Thoracic aorta (tissue), 2 donors: ENCODE measurements around the gene CCDC175. TPM values are rescaled to one million over a fixed set of nuclear protein-coding genes. Genes with fewer than 3 reads are reported as not detected.

ENCODE experiments used
- ATAC-seq: fragments of 150-250 bp; one replicate; pipeline ENCODE4 v1.8.0; 2017; ENCODE audit warnings: low read depth; ENCODE audit not compliant: insufficient number of reproducible peaks, low FRiP score
- DNase-seq: peaks from one replicate; pipeline ENCODE4 v3.0.0-alpha.2; 2020; ENCODE audit warnings: low spot score
- H3K27ac ChIP-seq, 2 donors: fragments of 200-600 bp; sonication (generic); 1 replicate in 1 of 2; 2 replicates in 1 of 2; pipeline ENCODE4 v1.5.1; 2016; ENCODE audit warnings: mild to moderate bottlenecking in 2 of 2, moderate library complexity in 2 of 2
- H3K27me3 ChIP-seq: fragments of 200-600 bp; sonication (generic); replicated peaks from 2 replicates; pipeline ENCODE4 v1.6.0; 2016; ENCODE audit warnings: mild to moderate bottlenecking; ENCODE audit not compliant: insufficient read depth
- H3K36me3 ChIP-seq: fragments of 200-600 bp; sonication (generic); one replicate; pipeline ENCODE4 v1.5.1; 2016
- H3K4me1 ChIP-seq, 2 donors: fragments of 200-600 bp; sonication (generic); 1 replicate in 1 of 2; 2 replicates in 1 of 2; pipeline versions ENCODE4 v1.5.1 to v1.6.0; 2016; ENCODE audit warnings: low read depth in 2 of 2, mild to moderate bottlenecking in 1 of 2; ENCODE audit not compliant: control insufficient read depth in 1 of 2
- H3K4me3 ChIP-seq: fragments of 200-600 bp; sonication (generic); 2 replicates; pipeline ENCODE4 v1.5.1; 2016; ENCODE audit warnings: mild to moderate bottlenecking
- H3K9me3 ChIP-seq: fragments of 200-600 bp; sonication (generic); 2 replicates; pipeline ENCODE4 v1.5.1; 2016
- CTCF ChIP-seq: fragments of 200-600 bp; sonication (generic); IDR thresholded peaks from one replicate; pipeline ENCODE4 v1.5.1; 2019; ENCODE audit warnings: antibody characterized with exemption
- total RNA-seq, 2 donors: library from RNA; depleted of rRNA; stranded (reverse); fragments of >200 nt; gene quantifications; one replicate each; pipeline versions ENCODE4 v1.1.0 to v1.2.3, GENCODE V29; 2016

CCDC175 gene
- total RNA-seq, 2 donors from 2014 or later = 0.78 TPM; not detected in 1

- DNase-seq (no peak), ATAC-seq (no peak)
- TF ChIP-seq CTCF = no peak
- no peaks in the 10 kb centered on the region for H3K36me3 ChIP-seq
- no peaks in the 10 kb centered on the region for H3K9me3 ChIP-seq
- H3K4me3 ChIP-seq = no peak overlapping the region
- no peak overlapping the region for H3K27ac ChIP-seq
- no peaks in the 10 kb centered on the region for H3K4me1 ChIP-seq
- no peaks in the 10 kb centered on the region for H3K27me3 ChIP-seq
Measured at GRCh38 chr14:59566296-59566695, 10.3 kb downstream of the CCDC175 start.

DNA sequence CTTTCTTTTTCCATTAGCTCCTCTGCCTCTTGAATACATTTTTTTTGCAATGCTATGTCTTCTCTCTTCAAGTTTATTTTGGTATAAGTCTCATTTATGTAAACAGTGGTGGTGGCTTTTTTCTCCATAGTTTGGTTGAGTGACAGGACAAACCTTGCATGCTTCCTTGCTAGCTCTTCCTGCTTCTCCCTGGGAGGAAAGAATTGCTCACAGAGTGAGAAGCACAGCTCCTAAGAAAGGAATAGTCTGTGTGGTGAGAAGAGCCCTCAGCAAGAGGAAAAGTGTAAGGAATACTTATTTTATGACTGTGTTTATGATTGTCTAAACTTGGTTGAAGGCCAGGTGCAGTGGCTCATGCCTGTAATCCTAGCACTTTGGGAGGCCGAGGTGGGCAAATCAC, 11.5 kb downstream of the CCDC175 start:
- no peak for TF ChIP-seq CTCF

GRCh38 chr14:59564366-59564765, 12.2 kb downstream of the CCDC175 start:
- Histone ChIP-seq H3K9me3 (no peaks in the 10 kb centered on the region), H3K27me3 (no peaks in the 10 kb centered on the region), H3K27ac (no peak overlapping the region), H3K4me1 (no peaks in the 10 kb centered on the region), H3K4me3 (no peak overlapping the region), H3K36me3 (no peaks in the 10 kb centered on the region)
- ATAC-seq = no peak
- TF ChIP-seq CTCF = no peak
- no peak for DNase-seq

More for the DNA sequence above, 11.5 kb downstream of the CCDC175 start:
- Histone ChIP-seq H3K27ac (no peak overlapping the region), H3K4me3 (no peak overlapping the region), H3K27me3 (no peaks in the 10 kb centered on the region), H3K36me3 (no peaks in the 10 kb centered on the region), H3K9me3 (no peaks in the 10 kb centered on the region), H3K4me1 (no peaks in the 10 kb centered on the region)
- ATAC-seq (no peak), DNase-seq (no peak)

DNA sequence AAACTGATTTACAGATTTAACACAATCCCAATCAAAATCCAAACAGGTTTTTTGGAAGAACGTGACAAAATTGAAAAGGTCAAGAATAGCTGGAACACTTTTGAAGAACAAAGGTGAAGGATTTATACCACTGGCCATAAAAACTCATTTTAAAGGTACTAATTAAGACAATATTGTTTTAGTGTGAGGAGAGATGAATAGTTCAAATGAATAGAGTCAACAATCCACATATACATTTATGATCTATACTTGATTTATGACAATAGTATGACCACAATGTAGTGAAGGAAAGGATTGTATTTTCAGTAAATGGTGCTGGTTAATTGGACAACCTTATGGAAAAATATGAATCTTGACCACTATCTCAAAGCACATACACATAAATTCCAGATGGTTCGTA, 29.3 kb downstream of the CCDC175 start:
- ATAC-seq (no peak), DNase-seq (no peak)
- no peaks in the 10 kb centered on the region for H3K4me1 ChIP-seq
- TF ChIP-seq CTCF = no peak
- H3K36me3 ChIP-seq = no peaks in the 10 kb centered on the region
- H3K27ac ChIP-seq = no peak overlapping the region
- no peak overlapping the region for H3K4me3 ChIP-seq
- no peaks in the 10 kb centered on the region for H3K9me3 ChIP-seq
- no peaks in the 10 kb centered on the region for H3K27me3 ChIP-seq

- Histone ChIP-seq H3K9me3 (no peaks in the 10 kb centered on the region), H3K36me3 (no peaks in the 10 kb centered on the region), H3K27me3 (no peaks in the 10 kb centered on the region), H3K4me1 (no peaks in the 10 kb centered on the region), H3K4me3 (no peak overlapping the region), H3K27ac (no peak overlapping the region)
- no peak for TF ChIP-seq CTCF
- ATAC-seq = no peak
- DNase-seq = no peak
Measured at GRCh38 chr14:59543873-59544272, 32.7 kb downstream of the CCDC175 start.
